KBM-7 (cell line): Measurements from ENCODE around the gene KMO.
A peak's percentile ranks its signal among the peaks of the same experiment; 100 is the strongest.

ENCODE experiments used
- DNase-seq: peaks from one replicate; pipeline ENCODE4 v3.0.0-alpha.2; 2015
- in situ Hi-C: fragments of 300-500 bp; cut with MboI; formaldehyde crosslinking; loops from 2 replicates; pipeline ENCODE4 v1.14.3; 2020; ENCODE audit warnings: low sequenced_read_pairs, low pct_unique_long_range_greater_than_20kb, mixed read lengths

The KMO gene

DNA sequence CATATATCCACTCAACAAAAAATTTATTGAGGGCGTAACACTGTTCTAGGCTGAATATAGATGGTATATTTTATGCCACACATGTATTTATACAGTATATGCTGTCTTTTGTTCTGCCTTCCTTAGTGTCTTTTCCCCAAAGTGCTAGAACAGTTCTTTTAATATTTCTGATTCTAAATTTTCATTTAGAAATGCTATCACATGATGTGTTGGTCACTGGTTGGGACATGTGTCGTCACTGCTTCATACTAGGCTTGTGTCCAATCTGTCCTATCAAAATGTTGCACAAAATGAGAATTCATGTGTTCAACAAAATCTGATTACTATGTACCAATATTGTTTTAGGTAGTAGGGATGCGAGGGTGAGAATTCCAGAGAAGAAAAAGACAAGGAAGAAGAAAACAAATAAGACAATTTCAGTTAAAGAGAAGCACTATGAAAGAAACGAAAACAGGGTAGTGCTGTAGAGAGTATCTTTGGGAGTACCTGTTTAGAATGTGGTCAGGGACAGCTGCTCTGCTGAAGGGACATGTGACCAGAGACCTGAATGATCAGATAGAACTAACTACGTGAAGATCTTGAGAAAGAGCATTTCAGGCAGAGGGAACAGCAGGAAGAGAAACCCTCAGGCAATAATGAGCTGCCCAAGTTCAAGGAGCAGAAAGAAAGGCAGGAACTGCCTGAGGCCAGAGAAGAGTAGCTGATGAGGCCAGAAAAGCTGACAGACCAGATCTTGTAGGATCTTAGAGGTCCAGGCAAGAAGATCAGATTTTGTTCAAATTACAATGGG is 1.3 kb downstream of the KMO start:
- in situ Hi-C loops: loop anchor here (25.0 kb wide), 1 partner anchor 304 kb away; the partner anchor contains the start of gene EXO1
- DNase-seq: no peak

DNA sequence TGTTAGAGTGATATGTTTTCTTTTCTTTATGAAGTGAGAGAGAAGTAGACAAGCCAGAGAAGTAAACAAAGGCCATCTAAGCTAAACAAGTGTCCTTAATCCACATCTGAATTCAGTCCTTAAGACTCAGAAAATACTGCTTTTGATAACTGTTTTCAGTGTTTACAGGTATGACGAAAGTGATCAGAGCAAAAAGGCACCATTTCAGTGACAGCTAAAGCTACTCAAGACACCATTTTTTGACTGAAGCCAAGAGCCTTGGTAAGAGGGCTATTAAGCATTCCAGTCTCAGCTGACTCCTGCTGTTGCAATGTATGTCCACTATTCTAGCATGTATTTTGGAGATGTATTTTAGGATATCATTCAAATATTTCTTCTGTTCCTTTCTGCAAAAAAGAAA is 4.1 kb downstream of the KMO start:
- in situ Hi-C loops: loop anchor here (25.0 kb wide), 1 partner anchor 301 kb away; the partner anchor contains the start of gene EXO1
- no peak for DNase-seq

DNA sequence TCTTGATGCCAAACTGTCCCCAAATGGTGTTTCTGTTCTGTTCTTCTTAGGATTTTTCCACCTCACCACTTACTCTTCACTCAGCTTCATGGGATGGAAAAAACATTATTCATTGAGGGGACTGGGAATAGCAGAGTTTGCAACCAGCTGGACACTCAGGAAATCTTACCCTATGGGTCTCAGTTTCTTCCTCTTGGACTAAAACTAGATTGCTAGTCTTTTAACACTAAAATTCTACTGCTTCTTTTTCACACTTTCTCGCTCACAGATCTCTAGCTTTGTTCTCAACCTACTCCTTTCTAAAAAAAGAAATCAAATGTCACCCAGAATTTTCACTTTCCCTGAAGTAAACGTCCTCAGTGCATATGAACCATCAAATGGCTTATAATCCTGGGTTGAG is 4.8 kb downstream of the KMO start:
- DNase-seq: no peak
- in situ Hi-C loops: loop anchor here (25.0 kb wide), 1 partner anchor 300 kb away; the partner anchor contains the start of gene EXO1

DNA sequence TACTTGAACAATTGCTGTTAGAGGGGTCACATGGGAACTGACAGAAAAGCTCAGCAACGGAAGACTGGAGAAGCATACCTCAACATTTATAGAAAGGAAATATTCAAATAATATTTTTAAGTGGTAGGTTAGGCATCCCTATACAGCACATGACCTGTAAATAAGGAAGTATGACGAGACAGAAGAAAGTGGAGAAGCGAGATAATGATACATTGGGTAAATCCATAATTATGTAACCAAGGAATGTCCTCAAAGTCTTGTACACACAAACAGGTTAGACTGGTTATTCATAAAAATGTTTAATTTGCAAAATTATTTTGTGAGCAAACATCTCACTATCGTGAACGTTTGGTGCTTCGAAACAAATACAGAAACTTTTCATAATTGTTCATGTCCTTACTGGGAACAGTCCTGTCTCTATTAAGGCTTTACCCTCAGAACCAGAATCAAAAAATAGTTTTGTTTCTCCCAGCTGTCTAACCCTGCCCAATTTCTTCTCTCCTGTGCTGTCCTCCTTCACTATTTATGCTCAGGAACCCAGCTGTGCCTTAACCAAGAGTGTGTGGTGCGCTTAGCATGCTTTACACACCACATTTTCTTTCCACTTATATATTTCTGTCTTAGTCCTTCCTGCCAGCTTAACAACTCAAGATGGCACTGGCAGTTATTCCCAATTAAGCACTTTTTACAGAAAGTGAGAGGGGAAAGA is 10.2 kb downstream of the KMO start:
- in situ Hi-C loops: loop anchor here (25.0 kb wide), 1 partner anchor 295 kb away; the partner anchor contains the start of gene EXO1
- DNase-seq: no peak

DNA sequence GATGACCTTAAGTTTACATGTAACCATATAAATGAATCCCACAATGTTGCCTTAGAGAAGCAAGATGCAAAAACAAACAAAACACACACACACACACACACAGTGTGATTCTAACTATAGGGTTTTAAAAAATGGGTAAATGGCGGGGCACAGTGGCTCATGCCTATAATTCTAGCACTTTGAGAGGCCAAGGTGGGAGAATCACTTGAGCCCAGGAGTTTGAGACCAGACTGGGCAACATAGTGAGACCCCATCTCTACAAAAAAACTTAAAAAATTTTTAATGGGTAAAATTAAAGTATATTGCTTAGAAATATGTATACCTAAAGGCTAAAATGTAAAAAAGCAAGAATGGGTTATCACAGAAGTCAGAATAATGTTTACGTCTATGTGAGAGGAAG is 15.8 kb downstream of the KMO start:
- no peak for DNase-seq
- in situ Hi-C loops: loop anchor here (25.0 kb wide), 1 partner anchor 289 kb away; the partner anchor contains the start of gene EXO1

DNA sequence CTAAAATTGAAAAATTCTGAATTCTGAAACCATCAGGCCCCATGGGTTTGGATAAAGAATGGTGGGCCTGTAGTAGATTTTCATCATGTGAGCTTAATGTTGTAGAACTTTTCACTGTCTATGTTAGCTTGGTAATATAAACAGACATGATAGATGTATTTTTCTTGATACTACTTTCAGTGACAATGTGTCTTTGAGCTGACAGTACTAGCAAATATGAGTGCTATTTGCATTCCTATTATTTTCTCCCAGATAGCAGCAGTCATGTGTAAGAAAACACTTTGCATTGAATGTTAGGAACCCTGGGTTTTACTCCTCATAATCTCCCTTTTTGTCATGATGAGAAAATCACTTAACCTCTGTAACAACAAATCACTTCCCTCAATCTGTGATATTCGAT is 18.1 kb downstream of the KMO start:
- no peak for DNase-seq
- in situ Hi-C loops: no loop called here

DNA sequence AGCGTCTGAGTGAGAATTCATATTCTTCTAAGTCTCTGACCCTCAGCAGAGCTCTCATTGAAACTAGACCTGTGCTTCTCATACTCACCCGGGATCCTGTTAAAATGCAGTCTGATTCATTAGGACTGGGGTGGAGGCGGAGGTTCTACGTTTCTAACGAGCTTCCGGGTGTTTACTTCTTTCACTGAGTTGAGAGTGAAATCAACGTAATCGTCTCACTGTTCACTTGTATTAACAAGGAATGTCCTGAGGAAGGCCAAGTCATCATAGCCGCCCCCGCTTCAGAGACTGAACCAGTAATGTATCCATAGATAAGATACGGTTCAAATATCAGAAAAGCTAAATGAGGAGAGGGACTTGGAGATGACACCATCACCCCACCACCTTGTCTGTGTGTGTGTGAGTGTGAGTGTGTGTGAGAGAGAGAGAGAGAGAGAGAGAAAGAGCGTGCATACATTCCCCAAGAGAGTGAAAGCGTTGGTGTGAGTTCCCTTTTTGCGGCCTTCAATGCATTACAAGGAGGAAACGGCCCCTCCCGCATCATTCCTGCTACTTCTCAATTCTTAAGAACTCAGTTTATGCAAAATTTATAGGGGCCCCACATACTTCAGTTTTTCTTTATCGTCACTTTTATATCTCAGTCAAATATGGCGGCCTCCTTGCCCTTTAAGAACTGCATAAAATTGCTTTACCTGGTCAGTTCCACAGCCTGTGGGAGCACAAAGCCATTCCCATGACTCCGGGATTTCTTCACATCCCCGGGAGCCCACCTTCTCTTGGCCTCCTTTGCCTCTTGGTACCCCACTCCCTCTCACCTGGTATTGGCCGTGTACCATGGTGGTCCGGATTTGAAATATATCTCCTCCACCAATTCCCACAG is 19.8 kb downstream of the KMO start:
- in situ Hi-C loops: no loop called here
- peak; percentile 94 for DNase-seq

DNA sequence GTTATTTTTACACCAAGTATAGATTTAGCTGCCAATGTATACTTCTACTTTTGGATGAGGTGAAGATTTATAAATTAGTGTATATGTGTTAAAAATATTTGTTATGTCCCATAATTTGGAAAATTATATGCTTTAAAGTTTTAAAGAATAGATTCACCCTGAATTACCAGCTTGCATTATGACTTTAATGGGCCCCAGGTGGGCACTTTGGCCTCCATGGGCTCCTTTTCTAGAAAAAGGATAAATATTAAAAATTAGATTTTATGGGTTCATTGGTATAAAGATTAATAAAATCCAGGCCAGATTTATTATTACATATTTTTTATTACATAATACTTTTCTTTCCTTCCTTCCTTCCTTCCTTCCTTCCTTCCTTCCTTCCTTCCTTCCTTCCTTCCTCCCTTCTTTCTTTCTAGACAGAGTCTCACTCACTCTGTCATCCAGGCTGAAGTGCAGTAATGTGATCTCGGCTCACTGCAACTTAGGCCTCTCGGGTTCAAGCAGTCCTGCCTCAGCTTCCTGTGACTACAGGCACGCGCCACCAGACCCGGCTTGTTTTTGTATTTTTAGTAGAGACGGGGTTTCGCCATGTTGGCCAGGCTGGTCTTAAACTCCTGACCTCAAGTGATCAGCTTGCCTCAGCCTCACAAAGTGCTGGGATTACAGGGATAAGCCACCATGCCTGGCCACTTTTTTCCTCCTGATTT is 21.9 kb downstream of the KMO start:
- in situ Hi-C loops: no loop called here
- DNase-seq: no peak

DNA sequence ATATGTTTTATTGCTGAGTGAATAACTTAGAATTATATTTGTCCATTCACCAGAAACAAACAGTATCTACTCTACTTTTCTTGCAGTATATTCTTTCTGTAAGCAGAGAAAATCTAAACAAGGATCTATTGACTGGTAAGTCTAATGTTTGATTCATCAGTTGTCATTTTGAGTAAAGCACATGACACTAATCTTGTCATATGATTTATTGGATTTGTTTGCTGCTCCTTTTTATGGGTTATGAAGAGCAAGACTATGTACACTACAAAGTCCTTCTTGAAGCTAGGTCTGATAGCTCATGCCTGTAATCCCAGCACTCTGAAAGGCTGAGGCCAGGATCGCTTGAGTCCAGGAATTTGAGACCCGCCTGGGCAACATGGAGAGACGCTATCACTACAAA is 23.3 kb downstream of the KMO start:
- in situ Hi-C loops: no loop called here
- DNase-seq: no peak

DNA sequence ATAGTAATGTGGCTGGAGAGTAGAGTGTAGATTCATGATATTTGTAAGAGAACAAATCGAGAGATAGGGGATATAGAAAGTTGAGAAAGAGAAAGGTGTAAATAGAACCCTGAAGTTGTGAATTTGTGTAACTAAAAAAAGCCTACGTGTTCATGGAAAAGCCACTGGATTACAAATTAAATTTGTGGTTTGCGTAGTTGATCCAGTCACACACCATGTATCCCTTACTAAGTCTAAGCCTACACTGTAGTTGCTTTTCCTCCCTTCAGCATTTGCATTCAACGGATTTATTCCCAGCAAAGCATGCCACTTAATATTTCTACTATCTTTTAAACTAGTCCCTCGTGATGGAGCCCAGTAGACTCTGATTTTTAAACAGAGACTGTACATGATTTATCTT is 24.9 kb downstream of the KMO start:
- DNase-seq: no peak
- in situ Hi-C loops: no loop called here

DNA sequence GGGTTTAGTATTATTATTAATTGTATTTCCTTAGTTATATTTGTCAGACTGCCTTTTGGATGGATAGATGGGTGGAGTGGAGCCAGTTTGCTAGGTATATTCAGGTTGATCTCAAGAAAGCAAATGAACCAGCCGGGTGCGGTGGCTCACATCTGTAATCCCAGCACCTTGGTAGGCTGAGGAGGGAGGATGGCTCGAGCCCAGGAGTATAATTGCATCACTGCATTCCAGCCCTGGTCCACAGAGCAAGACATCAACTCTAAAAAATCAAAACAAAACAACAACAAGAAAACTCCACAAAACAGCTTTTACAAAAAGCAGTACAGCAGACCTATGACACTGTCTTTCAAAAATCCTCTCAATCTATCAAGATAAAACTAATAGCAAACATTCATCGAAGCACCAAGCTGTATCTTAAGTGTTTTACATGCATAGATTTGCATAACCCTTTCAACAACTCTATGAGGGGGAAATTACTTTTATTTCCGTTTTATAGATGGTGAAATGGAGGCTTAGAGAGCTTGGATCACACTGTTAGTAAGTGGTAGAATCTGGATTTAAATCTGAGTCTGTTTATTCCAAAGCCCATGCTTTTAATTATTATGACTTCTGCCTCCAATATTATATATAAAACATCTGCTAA is 25.5 kb downstream of the KMO start:
- in situ Hi-C loops: no loop called here
- no peak for DNase-seq

DNA sequence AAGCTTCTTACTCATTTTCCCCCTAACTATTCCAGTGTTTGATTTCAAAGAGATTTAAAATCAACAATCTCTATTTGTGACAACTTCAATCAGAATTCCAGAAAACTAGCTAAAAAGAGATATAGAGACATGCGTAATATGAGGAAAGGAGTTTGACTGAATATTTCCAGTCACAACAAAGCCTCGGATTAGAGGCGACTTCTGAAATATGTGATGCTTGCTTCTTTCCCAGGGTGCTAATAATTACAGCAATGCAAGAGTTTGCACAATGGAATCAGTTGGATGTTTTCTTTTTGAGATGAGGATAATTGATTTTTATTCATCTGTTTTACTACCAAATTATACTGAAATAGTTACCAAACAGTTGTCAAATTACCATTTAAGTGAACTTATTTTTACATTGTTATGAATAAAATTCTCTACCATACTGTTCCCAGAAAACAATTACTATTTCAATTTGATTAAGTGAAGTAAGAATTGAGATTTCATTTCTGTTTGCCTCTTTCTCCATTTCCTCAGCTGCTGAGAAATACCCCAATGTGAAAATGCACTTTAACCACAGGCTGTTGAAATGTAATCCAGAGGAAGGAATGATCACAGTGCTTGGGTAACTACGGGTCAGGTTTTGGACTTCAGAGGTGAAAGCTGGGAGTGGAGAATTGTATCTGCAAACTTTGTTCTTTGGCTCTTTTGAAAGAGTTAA is 28.1 kb downstream of the KMO start:
- in situ Hi-C loops: no loop called here
- DNase-seq: peak; percentile 10

DNA sequence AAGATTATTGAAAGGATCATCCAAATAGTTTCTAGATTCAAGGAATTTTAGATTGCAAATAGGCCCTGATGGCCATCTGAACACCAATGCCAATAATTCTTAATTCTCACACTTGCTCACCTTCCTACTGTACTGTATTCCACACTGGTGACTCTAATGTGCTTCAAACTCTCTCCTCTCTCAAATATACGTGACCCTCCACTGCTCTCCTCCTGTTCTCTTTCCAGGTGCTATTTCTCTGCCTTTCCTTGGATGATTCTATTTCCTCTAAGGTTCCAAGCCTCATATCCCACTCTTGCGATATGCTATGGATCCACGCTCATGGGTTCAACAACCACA is 28.6 kb downstream of the KMO start:
- no peak for DNase-seq
- in situ Hi-C loops: no loop called here

DNA sequence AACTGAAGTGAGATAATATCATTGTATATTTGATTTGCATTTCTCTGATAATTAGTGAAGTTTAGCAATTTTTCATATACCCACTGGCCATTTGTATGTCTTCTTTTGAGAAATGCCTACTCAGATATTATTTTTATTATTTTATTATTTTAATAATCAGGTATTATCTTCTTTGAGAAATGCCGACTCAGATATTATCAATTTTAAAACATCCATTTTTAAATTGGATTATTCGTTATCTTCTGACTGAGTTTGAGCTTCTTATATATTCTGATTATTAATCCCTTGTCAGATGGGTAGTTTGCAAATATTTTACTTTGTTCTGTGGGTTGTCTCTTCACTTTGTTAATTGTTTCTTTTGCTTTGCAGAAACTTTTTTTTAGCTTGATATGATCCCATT is 37.7 kb downstream of the KMO start:
- in situ Hi-C loops: no loop called here
- DNase-seq: no peak

DNA sequence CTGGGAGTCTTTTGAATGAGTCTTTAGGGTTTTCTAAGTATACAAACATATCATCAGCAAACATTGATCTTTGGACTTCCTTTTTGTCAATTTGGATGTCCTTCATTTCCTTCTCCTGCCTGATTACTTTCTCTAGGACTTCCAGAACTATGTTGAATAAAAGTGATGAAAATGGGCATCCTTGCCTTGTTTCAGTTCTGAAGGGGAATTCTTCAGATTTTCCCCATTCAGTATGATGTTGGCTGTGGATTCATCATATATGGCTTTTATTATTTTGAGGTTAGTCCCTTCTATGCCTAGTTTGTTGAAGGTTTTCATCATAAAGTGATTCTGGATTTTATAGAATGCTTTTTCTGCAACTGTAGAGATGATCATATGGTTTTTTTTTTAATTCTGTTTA is 42.0 kb downstream of the KMO start:
- DNase-seq: no peak
- in situ Hi-C loops: no loop called here

DNA sequence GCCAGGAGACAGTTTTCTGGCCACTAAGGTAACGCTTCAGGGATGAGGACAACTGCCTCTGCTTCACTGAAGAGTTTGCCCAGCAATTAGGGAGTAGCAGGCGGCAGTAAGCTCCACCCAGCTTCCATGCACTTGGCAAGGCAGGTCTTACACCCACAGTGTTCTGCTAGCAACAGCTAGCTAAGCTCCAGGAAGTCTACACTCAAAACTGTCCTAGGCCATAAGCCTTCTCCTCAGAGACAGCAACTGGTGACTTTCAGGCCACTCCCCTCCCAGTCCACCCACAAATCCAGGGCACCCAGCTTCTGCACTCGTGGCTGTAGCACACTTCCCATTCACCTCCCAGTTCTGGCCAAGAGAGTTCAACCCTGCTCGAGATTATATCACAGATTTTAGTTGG is 47.3 kb downstream of the KMO start:
- DNase-seq: no peak
- in situ Hi-C loops: no loop called here

DNA sequence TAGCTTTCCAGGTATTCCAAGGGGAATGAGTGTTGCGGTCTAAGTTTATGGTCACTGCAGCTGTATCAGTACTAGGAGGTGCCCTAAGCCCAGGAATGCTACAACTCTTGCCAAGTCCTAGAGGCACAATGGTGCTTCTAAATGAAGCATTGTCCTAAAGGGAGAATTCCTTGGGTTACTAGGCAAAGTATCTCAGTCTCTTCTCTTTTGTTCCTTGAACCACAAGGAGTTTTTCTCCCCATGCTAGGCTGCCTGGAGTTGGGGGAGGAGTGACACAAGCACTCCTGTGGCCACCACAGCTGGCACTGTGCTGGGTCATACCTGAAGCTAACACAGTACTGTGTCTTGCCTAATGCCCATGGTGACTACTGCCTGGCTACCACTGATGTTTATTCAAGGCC is 50.7 kb downstream of the KMO start:
- in situ Hi-C loops: no loop called here
- no peak for DNase-seq

DNA sequence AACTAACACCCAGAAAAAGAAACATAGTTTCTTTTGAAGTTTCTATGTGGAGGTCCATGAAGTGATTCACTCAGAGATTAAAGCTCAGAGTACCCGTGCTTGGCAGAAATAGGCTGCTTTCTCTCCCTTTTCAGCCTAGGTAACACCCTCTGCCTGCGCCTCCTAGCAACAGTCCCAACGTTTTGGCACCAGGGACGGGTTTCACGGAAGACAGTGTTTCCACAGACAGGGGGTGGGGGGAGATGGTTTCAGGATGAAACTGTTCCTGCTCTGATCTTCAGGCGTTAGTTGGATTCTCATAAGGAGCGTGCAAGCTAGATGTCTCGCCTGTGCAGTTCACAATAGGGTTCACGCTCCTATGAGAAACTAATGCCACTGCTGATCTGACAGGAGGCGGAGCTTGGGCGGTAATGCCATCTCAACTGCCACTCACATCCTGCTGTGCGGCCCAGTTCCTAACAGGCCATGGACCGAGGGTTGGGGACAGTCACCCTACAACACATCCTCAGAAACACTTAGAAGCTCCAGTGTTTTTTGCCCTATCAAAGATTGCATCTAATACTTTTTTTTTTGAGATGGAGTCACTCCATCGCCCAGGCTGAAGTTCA is 54.8 kb downstream of the KMO start:
- in situ Hi-C loops: no loop called here
- no peak for DNase-seq
